Neural progenitor cell (in vitro differentiated cells): ENCODE results near the gene KIF21A. TPM values are rescaled to one million over a fixed set of nuclear protein-coding genes. Genes with fewer than 3 reads are reported as not detected.

Experiments
- DNase-seq: peaks from one replicate; pipeline ENCODE4 v3.0.0-alpha.2; 2016; ENCODE audit warnings: low spot score
- H2AFZ ChIP-seq: fragments of 200-600 bp; sonication (generic); replicated peaks from 2 replicates; pipeline ENCODE4 v1.6.1; 2016; ENCODE audit warnings: antibody characterized with exemption
- H3F3A ChIP-seq: fragments of 200-600 bp; sonication (generic); 2 replicates; pipeline ENCODE4 v1.6.1; 2016; ENCODE audit warnings: antibody characterized with exemption, low read depth
- H3K27ac ChIP-seq: fragments of 200-600 bp; sonication (generic); 2 replicates; pipeline ENCODE4 v1.5.1; 2016; ENCODE audit warnings: mild to moderate bottlenecking
- H3K27me3 ChIP-seq: fragments of 200-600 bp; sonication (generic); 2 replicates; pipeline ENCODE4 v1.6.1; 2016; ENCODE audit warnings: mild to moderate bottlenecking, moderate library complexity
- H3K36me3 ChIP-seq: fragments of 200-600 bp; sonication (generic); 2 replicates; pipeline ENCODE4 v1.5.1; 2016
- H3K4me1 ChIP-seq: fragments of 200-600 bp; sonication (generic); 2 replicates; pipeline ENCODE4 v1.6.1; 2016; ENCODE audit warnings: mixed run types
- H3K4me2 ChIP-seq: fragments of 200-600 bp; sonication (generic); 2 replicates; pipeline ENCODE4 v1.6.1; 2016
- H3K4me3 ChIP-seq: fragments of 200-600 bp; sonication (generic); 2 replicates; pipeline ENCODE4 v1.5.1; 2016
- H3K79me2 ChIP-seq: fragments of 200-600 bp; sonication (generic); 2 replicates; pipeline ENCODE4 v1.6.1; 2016; ENCODE audit warnings: low read depth
- H3K9ac ChIP-seq: fragments of 200-600 bp; sonication (generic); 2 replicates; pipeline ENCODE4 v1.6.1; 2016
- H3K9me3 ChIP-seq: fragments of 200-600 bp; sonication (generic); 2 replicates; pipeline ENCODE4 v1.5.1; 2016; ENCODE audit warnings: low read depth
- H4K20me1 ChIP-seq: fragments of 200-600 bp; sonication (generic); 2 replicates; pipeline ENCODE4 v1.6.1; 2016; ENCODE audit warnings: low read depth
- H3K27ac Mint-ChIP-seq: 3 replicates; pipeline ENCODE4 v1.8.0; 2021; ENCODE audit warnings: mixed read lengths
- H3K27me3 Mint-ChIP-seq: 2 replicates; pipeline ENCODE4 v1.8.0; 2022; ENCODE audit warnings: low read depth, mild to moderate bottlenecking, inconsistent platforms, moderate library complexity, mixed read lengths; ENCODE audit not compliant: insufficient read depth
- H3K36me3 Mint-ChIP-seq: 3 replicates; pipeline ENCODE4 v1.8.0; 2021; ENCODE audit warnings: mixed read lengths
- H3K4me1 Mint-ChIP-seq: 3 replicates; pipeline ENCODE4 v1.8.0; 2021; ENCODE audit warnings: mixed read lengths
- H3K4me3 Mint-ChIP-seq: 3 replicates; pipeline ENCODE4 v1.8.0; 2021; ENCODE audit warnings: mild to moderate bottlenecking, moderate library complexity, mixed read lengths
- H3K9me3 Mint-ChIP-seq: 3 replicates; pipeline ENCODE4 v1.8.0; 2020; ENCODE audit warnings: mixed read lengths
- EZH2 ChIP-seq: fragments of 200-600 bp; sonication (generic); IDR thresholded peaks from 2 replicates; pipeline ENCODE4 v1.6.1; 2017; ENCODE audit warnings: antibody characterized with exemption, mild to moderate bottlenecking, moderate library complexity
- EZH2phosphoT487 ChIP-seq: fragments of 200-600 bp; sonication (generic); IDR thresholded peaks from 2 replicates; pipeline ENCODE4 v1.6.1; 2017; ENCODE audit warnings: antibody characterized with exemption
- total RNA-seq: library from RNA; depleted of rRNA; stranded (reverse); fragments of >200 nt; gene quantifications from 2 replicates; pipeline ENCODE4 v1.2.3, GENCODE V29; 2015; ENCODE audit warnings: low replicate concordance
- TF ChIP-seq, protein P1 (sequence below): fragments of 200-600 bp; sonication (generic); IDR thresholded peaks from 2 replicates; pipeline ENCODE4 v1.5.1; 2017; ENCODE audit warnings: antibody characterized with exemption, mild to moderate bottlenecking

KIF21A gene
- total RNA-seq, 1 donor from 2014 or later, result 54.2 TPM

DNA sequence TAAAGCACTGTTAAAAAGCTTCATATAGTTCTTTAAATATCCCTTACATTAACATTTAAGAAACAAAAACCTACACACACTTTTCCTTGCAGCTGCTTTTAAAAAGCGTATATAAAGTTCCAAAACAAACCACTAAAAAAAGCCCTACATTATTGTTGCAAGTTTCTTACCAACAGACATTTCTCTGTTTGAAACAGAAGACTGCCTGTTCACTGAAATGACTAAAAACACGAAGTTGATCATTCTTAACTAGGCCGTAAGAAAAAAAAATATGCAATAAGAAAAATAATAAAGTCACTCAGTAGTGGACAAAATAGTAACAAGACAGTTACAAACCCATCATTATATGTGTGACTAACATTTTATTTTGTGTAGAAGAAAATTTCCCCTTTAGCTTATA is 37.3 kb downstream of the KIF21A start:
- Histone ChIP-seq H3K9me3 (no peaks in the 10 kb centered on the region), H3K79me2 (peaks cover 48% of the 10 kb centered on the region), H4K20me1 (peaks cover 6% of the 10 kb centered on the region), H3K36me3 (no peaks in the 10 kb centered on the region), H3K4me2 (no peak overlapping the region), H2AFZ (no peak overlapping the region), H3K4me1 (no peaks in the 10 kb centered on the region), H3K4me3 (no peak overlapping the region), H3K27me3 (no peaks in the 10 kb centered on the region), H3F3A (no peaks in the 10 kb centered on the region), H3K9ac (no peak overlapping the region), H3K27ac (no peak overlapping the region)
- H3K27ac Mint-ChIP-seq, result no peak overlapping the region
- H3K36me3 Mint-ChIP-seq, result peaks cover 25% of the 10 kb centered on the region
- H3K4me1 Mint-ChIP-seq, result peaks cover 8% of the 10 kb centered on the region
- no peak for DNase-seq
- TF ChIP-seq EZH2 (no peak), EZH2phosphoT487 (no peak)
- TF ChIP-seq, protein P1, sequence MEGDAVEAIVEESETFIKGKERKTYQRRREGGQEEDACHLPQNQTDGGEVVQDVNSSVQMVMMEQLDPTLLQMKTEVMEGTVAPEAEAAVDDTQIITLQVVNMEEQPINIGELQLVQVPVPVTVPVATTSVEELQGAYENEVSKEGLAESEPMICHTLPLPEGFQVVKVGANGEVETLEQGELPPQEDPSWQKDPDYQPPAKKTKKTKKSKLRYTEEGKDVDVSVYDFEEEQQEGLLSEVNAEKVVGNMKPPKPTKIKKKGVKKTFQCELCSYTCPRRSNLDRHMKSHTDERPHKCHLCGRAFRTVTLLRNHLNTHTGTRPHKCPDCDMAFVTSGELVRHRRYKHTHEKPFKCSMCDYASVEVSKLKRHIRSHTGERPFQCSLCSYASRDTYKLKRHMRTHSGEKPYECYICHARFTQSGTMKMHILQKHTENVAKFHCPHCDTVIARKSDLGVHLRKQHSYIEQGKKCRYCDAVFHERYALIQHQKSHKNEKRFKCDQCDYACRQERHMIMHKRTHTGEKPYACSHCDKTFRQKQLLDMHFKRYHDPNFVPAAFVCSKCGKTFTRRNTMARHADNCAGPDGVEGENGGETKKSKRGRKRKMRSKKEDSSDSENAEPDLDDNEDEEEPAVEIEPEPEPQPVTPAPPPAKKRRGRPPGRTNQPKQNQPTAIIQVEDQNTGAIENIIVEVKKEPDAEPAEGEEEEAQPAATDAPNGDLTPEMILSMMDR, result no peak
- no peaks in the 10 kb centered on the region for H3K27me3 Mint-ChIP-seq
- H3K9me3 Mint-ChIP-seq, result peaks cover 9% of the 10 kb centered on the region
- H3K4me3 Mint-ChIP-seq, result no peak overlapping the region

DNA sequence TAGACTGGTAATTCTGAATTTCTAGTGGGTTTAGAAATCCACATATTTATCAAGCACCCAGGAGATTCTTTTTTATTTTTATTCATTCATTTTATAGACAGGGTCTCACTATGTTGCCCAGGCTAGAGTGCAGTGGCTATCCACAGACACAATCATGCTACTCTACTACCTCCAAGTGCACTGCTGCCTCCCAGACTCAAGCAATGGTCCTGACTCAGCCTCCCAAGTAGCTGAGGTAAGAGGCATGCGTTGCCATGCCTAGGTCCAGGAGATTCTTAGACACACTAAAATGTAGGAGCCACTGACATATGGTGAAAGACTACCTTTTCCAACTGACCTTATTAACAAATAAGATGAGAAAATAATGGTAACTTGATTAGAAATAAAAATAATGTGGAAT is 38.9 kb downstream of the KIF21A start:
- Mint-ChIP-seq H3K4me1 (peaks cover 8% of the 10 kb centered on the region), H3K4me3 (no peak overlapping the region)

DNA sequence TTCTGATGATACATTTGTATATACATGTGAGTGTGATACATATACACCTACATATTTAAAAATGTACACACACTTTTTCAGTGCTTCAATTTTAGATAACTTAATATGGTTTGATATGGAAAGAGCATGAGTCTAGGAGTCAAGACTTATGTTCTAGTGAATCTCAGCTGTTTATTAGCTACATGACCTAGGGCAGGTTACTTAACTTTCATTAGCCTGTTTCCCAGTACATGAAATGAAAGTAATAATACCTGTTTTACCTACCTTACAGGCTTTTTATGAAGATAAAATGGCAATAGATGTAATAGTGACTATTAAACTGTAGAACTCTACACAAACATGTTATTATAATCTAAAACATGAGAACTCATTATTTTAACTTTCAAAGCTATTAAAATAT is 39.5 kb downstream of the KIF21A start:
- DNase-seq, result no peak
- no peak overlapping the region for H3K4me2 ChIP-seq
- peaks cover 7% of the 10 kb centered on the region for H3K9me3 Mint-ChIP-seq
- no peaks in the 10 kb centered on the region for H3K27me3 Mint-ChIP-seq
- no peak overlapping the region for H3K4me3 Mint-ChIP-seq
- H3K4me1 ChIP-seq, result no peaks in the 10 kb centered on the region
- H3K4me1 Mint-ChIP-seq, result peaks cover 8% of the 10 kb centered on the region
- no peak overlapping the region for H2AFZ ChIP-seq
- no peak overlapping the region for H3K4me3 ChIP-seq
- no peaks in the 10 kb centered on the region for H3F3A ChIP-seq
- H3K9ac ChIP-seq, result no peak overlapping the region
- peaks cover 6% of the 10 kb centered on the region for H4K20me1 ChIP-seq
- no peaks in the 10 kb centered on the region for H3K9me3 ChIP-seq
- H3K36me3 ChIP-seq, result no peaks in the 10 kb centered on the region
- no peak overlapping the region for H3K27ac ChIP-seq
- H3K36me3 Mint-ChIP-seq, result peaks cover 29% of the 10 kb centered on the region
- no peaks in the 10 kb centered on the region for H3K27me3 ChIP-seq
- TF ChIP-seq, protein P1, result no peak
- TF ChIP-seq EZH2, result no peak
- TF ChIP-seq EZH2phosphoT487, result no peak
- H3K27ac Mint-ChIP-seq, result no peak overlapping the region
- H3K79me2 ChIP-seq, result peaks cover 53% of the 10 kb centered on the region

More for the DNA sequence above, 38.9 kb downstream of the KIF21A start:
- DNase-seq, result no peak
- Histone ChIP-seq H3K4me2 (no peak overlapping the region), H4K20me1 (peaks cover 6% of the 10 kb centered on the region), H3F3A (no peaks in the 10 kb centered on the region), H3K4me1 (no peaks in the 10 kb centered on the region), H3K9me3 (no peaks in the 10 kb centered on the region), H3K27me3 (no peaks in the 10 kb centered on the region), H3K27ac (no peak overlapping the region), H3K4me3 (no peak overlapping the region), H2AFZ (no peak overlapping the region), H3K9ac (no peak overlapping the region), H3K36me3 (no peaks in the 10 kb centered on the region), H3K79me2 (peaks cover 51% of the 10 kb centered on the region)
- Mint-ChIP-seq H3K27me3 (no peaks in the 10 kb centered on the region), H3K27ac (no peak overlapping the region), H3K36me3 (peaks cover 32% of the 10 kb centered on the region), H3K9me3 (peaks cover 9% of the 10 kb centered on the region)
- TF ChIP-seq EZH2 (no peak), EZH2phosphoT487 (no peak)
- TF ChIP-seq, protein P1, result no peak
